Neural crest cell (in vitro differentiated cells): Measurements from ENCODE around the gene SLC25A6. TPM values are rescaled to one million over a fixed set of nuclear protein-coding genes. Genes with fewer than 3 reads are reported as not detected.

ENCODE experiments used
- DNase-seq: peaks from one replicate; pipeline ENCODE4 v3.0.0; 2021; ENCODE audit warnings: low read depth, mixed read lengths, low spot score
- H3K27ac Mint-ChIP-seq: one replicate; pipeline ENCODE4 v1.8.0; 2021; ENCODE audit warnings: mild to moderate bottlenecking, mixed read lengths; ENCODE audit not compliant: unreplicated experiment
- H3K27me3 Mint-ChIP-seq: 2 replicates; pipeline ENCODE4 v1.8.0; 2021; ENCODE audit warnings: low read depth, mild to moderate bottlenecking, mixed read lengths
- H3K36me3 Mint-ChIP-seq: 2 replicates; pipeline ENCODE4 v1.8.0; 2021; ENCODE audit warnings: low read depth, mild to moderate bottlenecking, mixed read lengths
- H3K4me1 Mint-ChIP-seq: 2 replicates; pipeline ENCODE4 v1.8.0; 2021; ENCODE audit warnings: mixed read lengths
- H3K4me3 Mint-ChIP-seq: one replicate; pipeline ENCODE4 v1.8.0; 2021; ENCODE audit warnings: mild to moderate bottlenecking, mixed read lengths
- H3K9me3 Mint-ChIP-seq: 2 replicates; pipeline ENCODE4 v1.8.0; 2021; ENCODE audit warnings: mixed read lengths
- total RNA-seq: library from RNA; stranded (reverse); gene quantifications from 2 replicates; pipeline ENCODE4 v1.2.1, GENCODE V29; 2021
- TF ChIP-seq, protein P1 (sequence below): fragments of 200-600 bp; sonication (generic); conservative IDR thresholded peaks from 2 replicates; pipeline ENCODE4 v1.5.0; 2021; ENCODE audit warnings: antibody characterized with exemption, mild to moderate bottlenecking

SLC25A6 gene
- total RNA-seq, 1 donor from 2014 or later: 510 TPM

DNA sequence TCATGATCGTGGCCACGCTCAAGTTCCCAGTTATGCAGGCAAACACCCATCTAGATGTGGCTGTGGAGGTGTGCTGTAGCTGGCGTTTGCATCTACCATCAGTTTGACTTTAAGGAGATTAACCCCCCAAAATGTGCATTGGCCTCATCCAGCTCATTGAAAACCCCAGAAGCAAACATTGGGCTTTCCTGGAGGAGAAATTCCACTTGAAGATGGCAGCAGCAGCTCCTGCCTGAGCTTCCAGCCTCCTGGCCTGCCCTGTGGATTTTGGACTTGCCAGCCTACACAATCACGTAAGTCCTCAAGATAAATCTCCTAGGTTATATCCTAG, 30.2 kb upstream of the SLC25A6 start:
- peaks cover 69% of the 10 kb centered on the region for H3K36me3 Mint-ChIP-seq
- peaks cover 7% of the 10 kb centered on the region for H3K4me1 Mint-ChIP-seq
- H3K4me3 Mint-ChIP-seq: no peak overlapping the region
- H3K27me3 Mint-ChIP-seq: peaks cover 13% of the 10 kb centered on the region
- H3K9me3 Mint-ChIP-seq: peaks cover 10% of the 10 kb centered on the region
- TF ChIP-seq, protein P1, sequence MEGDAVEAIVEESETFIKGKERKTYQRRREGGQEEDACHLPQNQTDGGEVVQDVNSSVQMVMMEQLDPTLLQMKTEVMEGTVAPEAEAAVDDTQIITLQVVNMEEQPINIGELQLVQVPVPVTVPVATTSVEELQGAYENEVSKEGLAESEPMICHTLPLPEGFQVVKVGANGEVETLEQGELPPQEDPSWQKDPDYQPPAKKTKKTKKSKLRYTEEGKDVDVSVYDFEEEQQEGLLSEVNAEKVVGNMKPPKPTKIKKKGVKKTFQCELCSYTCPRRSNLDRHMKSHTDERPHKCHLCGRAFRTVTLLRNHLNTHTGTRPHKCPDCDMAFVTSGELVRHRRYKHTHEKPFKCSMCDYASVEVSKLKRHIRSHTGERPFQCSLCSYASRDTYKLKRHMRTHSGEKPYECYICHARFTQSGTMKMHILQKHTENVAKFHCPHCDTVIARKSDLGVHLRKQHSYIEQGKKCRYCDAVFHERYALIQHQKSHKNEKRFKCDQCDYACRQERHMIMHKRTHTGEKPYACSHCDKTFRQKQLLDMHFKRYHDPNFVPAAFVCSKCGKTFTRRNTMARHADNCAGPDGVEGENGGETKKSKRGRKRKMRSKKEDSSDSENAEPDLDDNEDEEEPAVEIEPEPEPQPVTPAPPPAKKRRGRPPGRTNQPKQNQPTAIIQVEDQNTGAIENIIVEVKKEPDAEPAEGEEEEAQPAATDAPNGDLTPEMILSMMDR: no peak
- no peak for DNase-seq
- H3K27ac Mint-ChIP-seq: no peak overlapping the region

DNA sequence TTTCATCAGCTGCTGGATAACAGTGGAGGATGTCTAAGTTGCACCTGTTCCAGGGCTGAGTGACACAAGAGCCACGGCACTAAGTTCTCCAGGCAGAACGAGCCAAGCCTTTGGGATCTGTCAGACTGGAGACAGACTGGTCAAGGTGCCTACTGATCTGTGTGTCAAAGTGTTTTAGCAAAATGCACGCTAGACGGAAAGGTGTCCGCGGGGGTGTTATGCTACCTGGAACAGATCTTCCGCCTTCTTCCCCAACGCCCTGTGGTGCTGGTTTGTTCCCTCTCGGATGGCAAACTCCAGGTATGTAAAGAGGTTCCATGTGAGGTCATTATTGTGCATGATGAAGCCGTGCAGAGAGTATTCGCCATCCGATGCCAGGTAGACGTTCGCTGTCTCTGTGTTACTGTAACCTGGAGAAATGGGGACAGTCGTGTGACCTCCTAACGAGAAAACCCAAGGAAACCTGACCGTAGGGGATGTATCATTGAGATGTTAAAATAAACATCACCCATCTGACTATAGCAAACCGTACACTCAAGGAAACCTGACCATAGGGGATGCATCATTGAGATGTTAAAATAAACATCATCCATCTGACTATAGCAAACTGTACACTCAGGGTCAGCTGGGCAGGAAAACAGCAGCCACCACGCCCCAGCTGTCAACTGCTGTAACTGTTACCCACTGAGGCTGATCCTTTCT, 29.7 kb upstream of the SLC25A6 start:
- TF ChIP-seq, protein P1: no peak
- Mint-ChIP-seq H3K9me3 (peaks cover 10% of the 10 kb centered on the region), H3K27me3 (peaks cover 13% of the 10 kb centered on the region), H3K27ac (no peak overlapping the region), H3K4me1 (peaks cover 7% of the 10 kb centered on the region), H3K36me3 (peaks cover 64% of the 10 kb centered on the region), H3K4me3 (peak overlapping the region; percentile 38)
- no peak for DNase-seq

DNA sequence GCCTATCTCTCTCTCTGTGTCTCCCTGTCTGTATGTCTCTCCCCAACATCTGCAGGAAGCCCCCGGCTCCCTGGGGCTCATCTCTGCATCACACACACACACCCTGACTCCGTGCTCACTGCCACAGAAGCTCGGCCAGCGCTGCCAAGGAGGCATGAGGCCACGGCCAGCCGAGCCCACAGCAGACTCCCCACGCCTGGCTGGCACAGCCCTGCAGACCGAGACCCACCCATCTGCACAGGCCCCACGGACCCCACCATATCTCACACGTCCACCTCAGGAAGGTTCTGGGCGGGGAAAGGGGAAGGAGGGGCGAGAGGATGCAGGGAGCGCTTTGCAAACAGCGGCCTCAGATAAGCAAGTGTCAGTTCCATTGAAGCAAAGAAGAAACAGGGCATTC, 28.5 kb upstream of the SLC25A6 start:
- Mint-ChIP-seq H3K27ac (no peak overlapping the region), H3K4me1 (peaks cover 7% of the 10 kb centered on the region), H3K27me3 (peaks cover 13% of the 10 kb centered on the region), H3K36me3 (peaks cover 54% of the 10 kb centered on the region), H3K4me3 (peak overlapping the region; percentile 70), H3K9me3 (peaks cover 10% of the 10 kb centered on the region)
- DNase-seq: no peak
- TF ChIP-seq, protein P1: no peak

DNA sequence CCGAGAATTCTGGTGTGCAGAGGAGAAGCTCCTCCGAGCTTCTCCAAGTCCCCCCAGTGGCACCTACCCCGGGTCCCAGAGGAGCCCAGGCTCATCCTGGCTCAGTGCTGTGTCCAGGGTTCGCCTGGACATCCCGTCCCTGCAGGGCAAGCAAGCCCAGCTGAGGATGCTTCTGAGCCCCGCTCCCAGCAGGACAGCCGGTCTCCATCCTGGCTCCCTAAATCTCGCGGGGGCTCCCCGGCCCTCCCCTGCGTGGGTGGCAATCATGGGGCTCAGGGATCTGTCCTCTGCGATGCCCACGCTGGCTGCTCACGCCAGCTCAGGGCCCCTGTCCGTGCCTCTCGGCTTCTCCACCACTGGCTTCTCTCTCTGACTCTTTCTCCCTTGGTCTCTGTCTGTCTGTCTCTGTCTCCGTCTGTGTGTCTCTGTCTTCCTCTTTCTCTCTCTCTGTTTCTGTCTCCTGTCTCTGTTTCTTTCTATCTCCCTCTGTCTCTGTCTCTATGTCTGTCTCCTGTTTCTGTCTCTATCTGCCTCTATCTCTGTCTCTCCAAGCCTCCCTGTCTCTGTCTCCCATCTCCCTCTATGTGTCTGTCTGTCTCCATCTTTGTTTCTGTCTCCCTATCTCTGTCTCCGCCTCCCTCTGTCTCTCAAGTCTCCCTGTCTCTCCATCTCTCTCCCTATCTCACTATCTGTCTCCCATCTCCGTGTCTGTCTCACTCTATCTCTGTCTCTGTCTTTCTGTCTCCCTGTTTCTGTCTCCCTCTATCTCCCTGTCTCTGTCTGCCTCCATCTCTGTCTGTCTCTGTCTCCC, 27.8 kb upstream of the SLC25A6 start:
- H3K4me1 Mint-ChIP-seq: peaks cover 7% of the 10 kb centered on the region
- H3K36me3 Mint-ChIP-seq: peaks cover 48% of the 10 kb centered on the region
- H3K27me3 Mint-ChIP-seq: peaks cover 13% of the 10 kb centered on the region
- peak overlapping the region; percentile 70 for H3K4me3 Mint-ChIP-seq
- H3K27ac Mint-ChIP-seq: no peak overlapping the region
- no peak for DNase-seq
- TF ChIP-seq, protein P1: no peak
- peaks cover 7% of the 10 kb centered on the region for H3K9me3 Mint-ChIP-seq

DNA sequence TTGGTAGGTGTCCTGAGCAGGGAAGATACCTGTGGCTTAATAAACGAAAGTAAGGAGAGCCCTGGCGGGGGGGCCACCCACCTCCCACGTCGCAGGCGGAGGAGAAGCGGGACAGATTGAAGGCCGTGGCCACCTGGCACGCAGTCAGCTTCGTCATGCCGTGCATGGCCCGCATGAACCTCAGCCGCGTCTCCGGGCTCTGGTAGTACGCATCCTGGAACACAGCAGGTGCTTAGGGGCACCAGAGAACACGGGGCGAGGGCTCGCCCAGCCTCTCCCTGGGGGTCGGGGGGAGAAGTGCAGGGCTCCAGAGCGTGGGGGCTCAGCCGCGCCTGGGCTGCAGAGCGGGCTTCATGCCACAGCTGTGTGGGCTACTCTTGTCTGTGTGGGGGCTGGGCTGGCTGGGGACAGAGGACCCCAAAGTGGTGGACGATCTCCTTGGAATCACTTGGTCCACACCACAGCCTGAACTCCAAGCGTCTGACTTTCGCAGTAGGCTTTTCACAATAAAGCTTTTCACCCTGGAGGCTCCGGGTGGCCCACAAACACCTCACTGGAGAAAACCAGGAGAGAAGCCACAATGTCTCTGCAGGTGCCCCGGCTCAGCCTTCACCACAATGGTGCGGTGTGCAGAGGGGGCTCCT, 27.1 kb upstream of the SLC25A6 start:
- Mint-ChIP-seq H3K4me1 (peaks cover 7% of the 10 kb centered on the region), H3K4me3 (peak overlapping the region; percentile 34), H3K27ac (no peak overlapping the region), H3K27me3 (peaks cover 13% of the 10 kb centered on the region), H3K36me3 (peaks cover 44% of the 10 kb centered on the region), H3K9me3 (peaks cover 4% of the 10 kb centered on the region)
- no peak for DNase-seq
- TF ChIP-seq, protein P1: no peak
